AG04449 (cell line): ENCODE results near the gene ITFG1.

Source experiments
- CTCF ChIA-PET: fragments of 350-600 bp; formaldehyde crosslinking; extraction: SDS; loops from one replicate; lab custom pipeline; 2021; ENCODE audit warnings: antibody characterized with exemption; lab: Yijun Ruan, JAX
- POLR2A ChIA-PET: fragments of 400-600, 350-600 bp; formaldehyde crosslinking; extraction: SDS; loops from one replicate; lab custom pipeline; 2020; ENCODE audit warnings: antibody characterized with exemption, inconsistent platforms; lab: Yijun Ruan, JAX
- DNase-seq: peaks from one replicate; pipeline ENCODE4 v3.0.0-alpha.2; 2010; ENCODE audit warnings: low read depth, low spot score
- H3K4me3 ChIP-seq: 2 replicates; pipeline ENCODE4 v1.5.1; 2011; ENCODE audit warnings: low read depth, mild to moderate bottlenecking, control low read depth, low read length
- CTCF ChIP-seq: IDR thresholded peaks from one replicate; pipeline ENCODE4 v1.5.1; 2011; ENCODE audit warnings: mild to moderate bottlenecking, moderate library complexity, low read length, control low read depth, inconsistent platforms; ENCODE audit not compliant: insufficient read depth; ENCODE audit errors: missing control alignments

The ITFG1 gene

GRCh38 chr16:47310792-47311211 is 150.1 kb downstream of the ITFG1 start:
- CTCF ChIA-PET = no interaction called here

DNA sequence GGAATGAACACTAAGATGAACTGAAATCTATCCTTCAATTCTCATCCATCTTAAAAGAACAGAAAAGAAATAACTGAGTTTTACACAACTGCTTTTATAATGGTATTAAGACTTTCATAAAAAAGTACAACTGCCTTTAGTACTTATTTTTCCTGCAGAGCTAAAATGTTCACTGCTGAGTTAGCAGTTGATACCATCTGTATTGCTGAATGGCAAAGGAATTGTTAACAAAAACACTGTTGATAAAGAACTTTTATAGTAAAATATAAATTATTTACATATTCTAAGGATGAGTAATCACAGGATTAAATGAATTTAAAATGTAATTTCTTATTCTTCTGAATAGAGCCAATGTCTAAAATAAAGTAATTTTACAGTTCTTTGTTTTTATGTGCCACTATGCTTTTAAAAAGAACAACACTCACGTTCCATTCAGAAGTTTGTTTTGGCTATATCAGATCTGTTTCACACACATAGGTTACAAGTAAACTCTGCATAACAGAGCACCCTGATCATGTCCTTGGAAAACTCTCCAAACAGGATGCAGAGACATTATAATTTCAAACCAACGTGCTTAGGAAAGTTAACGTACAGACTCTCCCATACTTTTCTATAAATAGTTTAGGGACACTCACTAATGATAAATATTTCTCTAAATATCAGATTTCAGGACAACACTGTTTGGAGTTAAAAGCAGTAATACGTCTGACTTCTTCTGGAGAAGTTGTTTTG is 151.1 kb downstream of the ITFG1 start:
- POLR2A ChIA-PET = no interaction called here
- CTCF ChIA-PET = no interaction called here
- H3K4me3 ChIP-seq = no peak overlapping the region
- DNase-seq = no peak
- no peak for TF ChIP-seq CTCF

More at GRCh38 chr16:47310792-47311211, 150.1 kb downstream of the ITFG1 start:
- POLR2A ChIA-PET = no interaction called here
- no peak for DNase-seq
- TF ChIP-seq CTCF = no peak
- no peak overlapping the region for H3K4me3 ChIP-seq

- no peak overlapping the region for H3K4me3 ChIP-seq
- CTCF ChIA-PET = no interaction called here
- TF ChIP-seq CTCF = no peak
Measured at GRCh38 chr16:47308601-47309000, 152.3 kb downstream of the ITFG1 start.

GRCh38 chr16:47304563-47304962 is 156.3 kb downstream of the ITFG1 start:
- POLR2A ChIA-PET = no interaction called here

More at GRCh38 chr16:47308601-47309000, 152.3 kb downstream of the ITFG1 start:
- no peak for DNase-seq
- POLR2A ChIA-PET = no interaction called here

GRCh38 chr16:47299587-47299986 is 161.3 kb downstream of the ITFG1 start:
- no peak for TF ChIP-seq CTCF
- ChIA-PET CTCF (no interaction called here), POLR2A (no interaction called here)
- H3K4me3 ChIP-seq = no peak overlapping the region
- DNase-seq = no peak

More at GRCh38 chr16:47304563-47304962, 156.3 kb downstream of the ITFG1 start:
- TF ChIP-seq CTCF = no peak
- DNase-seq = no peak
- no peak overlapping the region for H3K4me3 ChIP-seq
- CTCF ChIA-PET = no interaction called here

DNA sequence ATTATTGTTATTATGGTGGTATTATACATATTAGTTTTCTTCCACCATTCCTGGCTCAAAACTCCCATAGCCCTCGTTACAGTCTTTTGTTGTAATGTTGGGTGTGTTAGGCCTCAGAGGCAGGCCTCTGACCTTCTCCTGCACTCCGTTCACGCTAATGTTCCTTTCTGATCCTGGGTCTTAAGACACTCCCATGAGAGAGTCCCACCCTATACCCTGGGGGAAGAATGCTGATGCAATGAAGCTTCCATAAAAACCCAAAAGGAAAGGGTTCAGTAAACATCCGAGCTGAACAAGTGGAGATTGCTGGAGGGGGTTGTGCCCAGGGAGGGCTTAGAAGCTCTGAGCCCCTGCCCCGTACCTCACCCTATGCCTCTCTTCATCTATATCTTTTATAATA is 175.9 kb downstream of the ITFG1 start:
- DNase-seq = no peak
- TF ChIP-seq CTCF = no peak
- ChIA-PET CTCF (no interaction called here), POLR2A (no interaction called here)
- H3K4me3 ChIP-seq = no peak overlapping the region
